SK-N-SH treated with all-trans-retinoic acid at 6 μM for 48 hours (cell line): Measurements from ENCODE around the gene KRTAP1-3.

Experiments
- ATAC-seq: fragments of 200-7000 bp; cut with Tn5 transposase; 3 replicates; pipeline ENCODE4 v1.9.1; 2020; ENCODE audit warnings: mild to moderate bottlenecking, moderate library complexity
- BACH2 ChIP-seq: fragments of 250-450 bp; sonication (Bioruptor Pico); IDR thresholded peaks from 2 replicates; pipeline ENCODE4 v1.9.0; 2021; ENCODE audit warnings: mild to moderate bottlenecking, borderline replicate concordance
- CSDC2 ChIP-seq: fragments of 250-450 bp; sonication (Bioruptor Pico); IDR thresholded peaks from 2 replicates; pipeline ENCODE4 v1.5.0; 2020; ENCODE audit warnings: mild to moderate bottlenecking, moderate library complexity
- ESRRG ChIP-seq: fragments of 250-450 bp; sonication (Bioruptor Pico); IDR thresholded peaks from 2 replicates; pipeline ENCODE4 v1.6.1; 2021; ENCODE audit warnings: mild to moderate bottlenecking
- GLIS3 ChIP-seq: fragments of 250-450 bp; sonication (Bioruptor Pico); IDR thresholded peaks from 2 replicates; pipeline ENCODE4 v1.5.0; 2020; ENCODE audit warnings: mild to moderate bottlenecking, moderate library complexity
- ISL1 ChIP-seq: fragments of 250-450 bp; sonication (Bioruptor Pico); IDR thresholded peaks from 2 replicates; pipeline ENCODE4 v2.1.2; 2022; ENCODE audit warnings: mild to moderate bottlenecking, moderate library complexity
- OSR1 ChIP-seq: fragments of 250-450 bp; sonication (Bioruptor Pico); IDR thresholded peaks from 2 replicates; pipeline ENCODE4 v1.8.0; 2022; ENCODE audit warnings: moderate library complexity, mild to moderate bottlenecking, inconsistent platforms
- PPARA ChIP-seq: fragments of 250-450 bp; sonication (Bioruptor Pico); IDR thresholded peaks from 2 replicates; pipeline ENCODE4 v1.5.0; 2020; ENCODE audit warnings: mild to moderate bottlenecking, borderline replicate concordance
- RARB ChIP-seq: fragments of 250-450 bp; sonication (Bioruptor Pico); IDR thresholded peaks from 2 replicates; pipeline ENCODE4 v1.8.0; 2021; ENCODE audit warnings: mild to moderate bottlenecking, moderate library complexity
- SNAI2 ChIP-seq: fragments of 250-450 bp; sonication (Bioruptor Pico); IDR thresholded peaks from 2 replicates; pipeline ENCODE4 v1.5.0; 2020; ENCODE audit warnings: mild to moderate bottlenecking, moderate library complexity
- TCF4 ChIP-seq: fragments of 250-450 bp; sonication (Bioruptor Pico); IDR thresholded peaks from 2 replicates; pipeline ENCODE4 v1.8.0; 2021; ENCODE audit warnings: mild to moderate bottlenecking, moderate library complexity, borderline replicate concordance
- TOX ChIP-seq: fragments of 250-450 bp; sonication (Bioruptor Pico); IDR thresholded peaks from 2 replicates; pipeline ENCODE4 v1.8.0; 2021; ENCODE audit warnings: mild to moderate bottlenecking, moderate library complexity, borderline replicate concordance
- ZC3H10 ChIP-seq: fragments of 250-450 bp; sonication (Bioruptor Pico); IDR thresholded peaks from 2 replicates; pipeline ENCODE4 v1.5.1; 2021; ENCODE audit warnings: mild to moderate bottlenecking, moderate library complexity
- ZFP3 ChIP-seq: fragments of 250-450 bp; sonication (Bioruptor Pico); IDR thresholded peaks from 2 replicates; pipeline ENCODE4 v1.5.0; 2020; ENCODE audit warnings: mild to moderate bottlenecking, moderate library complexity
- ZFP30 ChIP-seq: fragments of 450-650 bp; formaldehyde crosslinking; IDR thresholded peaks from 2 replicates; pipeline ENCODE4 v1.5.0; 2022; ENCODE audit warnings: mild to moderate bottlenecking, moderate library complexity
- ZNF565 ChIP-seq: fragments of 450-650 bp; formaldehyde crosslinking; conservative IDR thresholded peaks from 2 replicates; pipeline ENCODE4 v1.5.0; 2020; ENCODE audit warnings: low read depth, mild to moderate bottlenecking, moderate library complexity
- ZNF70 ChIP-seq: fragments of 450-650 bp; formaldehyde crosslinking; IDR thresholded peaks from 2 replicates; pipeline ENCODE4 v1.5.0; 2020; ENCODE audit warnings: mild to moderate bottlenecking, moderate library complexity
- ZNF8 ChIP-seq: fragments of 450-650 bp; formaldehyde crosslinking; IDR thresholded peaks from 2 replicates; pipeline ENCODE4 v1.5.0; 2020; ENCODE audit warnings: mild to moderate bottlenecking, moderate library complexity
- TF ChIP-seq, protein P1 (sequence below): fragments of 250-450 bp; sonication (Bioruptor Pico); IDR thresholded peaks from 2 replicates; pipeline ENCODE4 v1.5.0; 2020; ENCODE audit warnings: mild to moderate bottlenecking, moderate library complexity
- TF ChIP-seq, protein P2 (sequence below): fragments of 250-450 bp; sonication (Bioruptor Pico); IDR thresholded peaks from 2 replicates; pipeline ENCODE4 v1.8.0; 2020; ENCODE audit warnings: mild to moderate bottlenecking, moderate library complexity, borderline replicate concordance
- TF ChIP-seq, protein P3 (sequence below): fragments of 250-450 bp; sonication (Bioruptor Pico); IDR thresholded peaks from 2 replicates; pipeline ENCODE4 v1.8.0; 2021; ENCODE audit warnings: low read depth, mild to moderate bottlenecking, moderate library complexity, borderline replicate concordance
- TF ChIP-seq, protein P4 (sequence below): fragments of 250-450 bp; sonication (Bioruptor Pico); IDR thresholded peaks from 2 replicates; pipeline ENCODE4 v1.5.1; 2020; ENCODE audit warnings: low read depth, mild to moderate bottlenecking, moderate library complexity

Gene KRTAP1-3

DNA sequence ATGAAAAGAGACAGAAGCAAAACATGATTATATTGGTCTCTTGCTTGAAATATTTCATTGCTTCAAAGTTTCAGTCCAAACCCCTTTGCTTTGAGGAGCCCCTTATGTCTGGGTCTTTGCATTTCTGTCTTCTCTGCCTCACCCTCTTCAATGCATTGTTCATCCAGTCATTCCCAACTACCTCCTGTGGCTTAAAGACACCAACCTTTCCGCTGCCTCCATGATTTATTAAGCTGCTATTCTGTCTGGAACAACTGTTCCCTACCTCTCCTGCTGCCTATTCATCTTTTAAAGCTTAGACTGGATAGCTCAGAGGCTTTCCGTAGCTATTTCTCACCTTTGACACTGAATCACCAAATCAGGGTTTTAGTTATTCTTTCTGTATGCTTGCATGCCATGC is 37.3 kb downstream of the KRTAP1-3 start (continued):
- TF ChIP-seq, protein P1, sequence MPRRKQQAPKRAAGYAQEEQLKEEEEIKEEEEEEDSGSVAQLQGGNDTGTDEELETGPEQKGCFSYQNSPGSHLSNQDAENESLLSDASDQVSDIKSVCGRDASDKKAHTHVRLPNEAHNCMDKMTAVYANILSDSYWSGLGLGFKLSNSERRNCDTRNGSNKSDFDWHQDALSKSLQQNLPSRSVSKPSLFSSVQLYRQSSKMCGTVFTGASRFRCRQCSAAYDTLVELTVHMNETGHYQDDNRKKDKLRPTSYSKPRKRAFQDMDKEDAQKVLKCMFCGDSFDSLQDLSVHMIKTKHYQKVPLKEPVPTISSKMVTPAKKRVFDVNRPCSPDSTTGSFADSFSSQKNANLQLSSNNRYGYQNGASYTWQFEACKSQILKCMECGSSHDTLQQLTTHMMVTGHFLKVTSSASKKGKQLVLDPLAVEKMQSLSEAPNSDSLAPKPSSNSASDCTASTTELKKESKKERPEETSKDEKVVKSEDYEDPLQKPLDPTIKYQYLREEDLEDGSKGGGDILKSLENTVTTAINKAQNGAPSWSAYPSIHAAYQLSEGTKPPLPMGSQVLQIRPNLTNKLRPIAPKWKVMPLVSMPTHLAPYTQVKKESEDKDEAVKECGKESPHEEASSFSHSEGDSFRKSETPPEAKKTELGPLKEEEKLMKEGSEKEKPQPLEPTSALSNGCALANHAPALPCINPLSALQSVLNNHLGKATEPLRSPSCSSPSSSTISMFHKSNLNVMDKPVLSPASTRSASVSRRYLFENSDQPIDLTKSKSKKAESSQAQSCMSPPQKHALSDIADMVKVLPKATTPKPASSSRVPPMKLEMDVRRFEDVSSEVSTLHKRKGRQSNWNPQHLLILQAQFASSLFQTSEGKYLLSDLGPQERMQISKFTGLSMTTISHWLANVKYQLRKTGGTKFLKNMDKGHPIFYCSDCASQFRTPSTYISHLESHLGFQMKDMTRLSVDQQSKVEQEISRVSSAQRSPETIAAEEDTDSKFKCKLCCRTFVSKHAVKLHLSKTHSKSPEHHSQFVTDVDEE (CRISPR knock-in tag), result no peak
- TF ChIP-seq GLIS3 (no peak), ZNF565 (no peak), TOX (CRISPR knock-in tag) (no peak), ZFP30 (CRISPR knock-in tag) (no peak), ZC3H10 (CRISPR knock-in tag) (no peak), ZNF8 (CRISPR knock-in tag) (no peak), BACH2 (CRISPR knock-in tag) (no peak), ZFP3 (CRISPR knock-in tag) (no peak)

DNA sequence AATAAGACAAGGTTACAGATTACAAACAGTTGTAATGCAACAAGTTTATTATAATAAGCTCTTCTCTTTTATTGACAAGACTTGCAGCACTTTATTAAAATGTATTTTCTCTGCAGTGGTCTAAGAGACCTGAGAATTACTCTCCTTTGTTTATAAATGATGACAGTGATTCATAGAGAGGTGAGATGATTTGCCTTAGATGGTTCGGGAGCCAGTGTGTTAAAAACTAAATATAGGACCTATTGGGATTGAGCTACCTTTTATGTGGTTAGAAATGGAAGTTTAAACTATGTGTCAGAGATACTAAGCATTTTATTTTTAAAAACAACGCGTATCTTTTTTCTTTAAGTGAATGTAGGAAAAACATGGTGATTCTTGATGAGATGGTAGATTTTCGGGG is 37.8 kb downstream of the KRTAP1-3 start:
- no peak for TF ChIP-seq ZC3H10 (CRISPR knock-in tag)
- TF ChIP-seq OSR1 (CRISPR knock-in tag), result no peak
- no peak for TF ChIP-seq TCF4
- no peak for TF ChIP-seq ESRRG (CRISPR knock-in tag)
- TF ChIP-seq PPARA (CRISPR knock-in tag), result no peak
- no peak for ATAC-seq

DNA sequence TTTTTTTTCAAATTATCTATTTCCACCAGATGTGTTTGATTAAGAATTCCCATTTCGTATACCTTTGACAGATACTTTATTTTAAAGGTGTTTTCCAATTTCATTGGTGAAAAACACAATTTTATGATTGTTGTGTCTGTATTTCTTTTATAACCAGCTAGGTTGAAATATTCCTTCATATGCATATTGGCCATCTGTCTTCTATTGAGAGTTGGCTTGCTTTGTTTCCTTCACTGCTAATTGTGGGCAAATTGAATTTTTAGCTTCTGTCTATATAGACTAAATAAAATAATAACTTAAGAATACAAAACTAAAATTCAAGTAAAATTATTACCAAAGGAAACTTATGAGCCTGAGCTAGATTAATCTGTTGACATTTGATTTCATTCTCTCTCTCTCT is 39.6 kb downstream of the KRTAP1-3 start:
- TF ChIP-seq TOX (CRISPR knock-in tag) (no peak), ZC3H10 (CRISPR knock-in tag) (no peak)
- no peak for ATAC-seq

DNA sequence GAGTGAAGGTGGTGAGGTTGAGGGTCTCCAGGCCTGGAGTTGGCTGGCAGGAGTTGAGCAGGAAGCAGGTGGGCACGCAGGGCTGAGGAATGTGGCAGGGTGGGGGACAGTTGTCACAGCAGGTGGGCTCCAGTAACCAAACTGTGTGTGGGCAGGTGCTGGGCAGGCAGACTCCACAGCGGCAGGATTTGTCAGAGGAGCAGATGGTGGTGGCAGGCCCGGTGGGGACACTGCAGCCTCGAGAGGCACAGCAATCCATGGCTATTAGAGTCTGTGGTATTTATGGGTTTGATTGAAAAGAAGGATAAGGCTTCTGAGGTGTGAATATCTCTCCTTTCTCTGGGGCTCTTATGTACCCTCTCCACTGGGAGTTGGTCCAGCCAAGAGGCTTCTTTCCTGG is 40.8 kb downstream of the KRTAP1-3 start, which contains the start of gene KRTAP3-3:
Gene KRTAP3-3 (minus strand): TSS at position 326 of the 400 bp plus-strand sequence. CDS start 67 bp downstream, at position 259.
- TF ChIP-seq CSDC2 (CRISPR knock-in tag), result no peak
- TF ChIP-seq GLIS3, result no peak
- TF ChIP-seq ZNF8 (CRISPR knock-in tag), result no peak
- TF ChIP-seq, protein P2, sequence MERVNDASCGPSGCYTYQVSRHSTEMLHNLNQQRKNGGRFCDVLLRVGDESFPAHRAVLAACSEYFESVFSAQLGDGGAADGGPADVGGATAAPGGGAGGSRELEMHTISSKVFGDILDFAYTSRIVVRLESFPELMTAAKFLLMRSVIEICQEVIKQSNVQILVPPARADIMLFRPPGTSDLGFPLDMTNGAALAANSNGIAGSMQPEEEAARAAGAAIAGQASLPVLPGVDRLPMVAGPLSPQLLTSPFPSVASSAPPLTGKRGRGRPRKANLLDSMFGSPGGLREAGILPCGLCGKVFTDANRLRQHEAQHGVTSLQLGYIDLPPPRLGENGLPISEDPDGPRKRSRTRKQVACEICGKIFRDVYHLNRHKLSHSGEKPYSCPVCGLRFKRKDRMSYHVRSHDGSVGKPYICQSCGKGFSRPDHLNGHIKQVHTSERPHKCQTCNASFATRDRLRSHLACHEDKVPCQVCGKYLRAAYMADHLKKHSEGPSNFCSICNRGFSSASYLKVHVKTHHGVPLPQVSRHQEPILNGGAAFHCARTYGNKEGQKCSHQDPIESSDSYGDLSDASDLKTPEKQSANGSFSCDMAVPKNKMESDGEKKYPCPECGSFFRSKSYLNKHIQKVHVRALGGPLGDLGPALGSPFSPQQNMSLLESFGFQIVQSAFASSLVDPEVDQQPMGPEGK, result no peak
- TF ChIP-seq ZNF565, result no peak
- no peak for TF ChIP-seq ISL1 (CRISPR knock-in tag)
- TF ChIP-seq TOX (CRISPR knock-in tag), result no peak
- no peak for TF ChIP-seq OSR1 (CRISPR knock-in tag)
- TF ChIP-seq ZNF70 (CRISPR knock-in tag), result no peak
- TF ChIP-seq TCF4, result no peak
- no peak for TF ChIP-seq RARB (CRISPR knock-in tag)
- TF ChIP-seq ZFP30 (CRISPR knock-in tag), result no peak
- TF ChIP-seq ZC3H10 (CRISPR knock-in tag), result no peak
- no peak for TF ChIP-seq SNAI2 (CRISPR knock-in tag)
- TF ChIP-seq, protein P3, sequence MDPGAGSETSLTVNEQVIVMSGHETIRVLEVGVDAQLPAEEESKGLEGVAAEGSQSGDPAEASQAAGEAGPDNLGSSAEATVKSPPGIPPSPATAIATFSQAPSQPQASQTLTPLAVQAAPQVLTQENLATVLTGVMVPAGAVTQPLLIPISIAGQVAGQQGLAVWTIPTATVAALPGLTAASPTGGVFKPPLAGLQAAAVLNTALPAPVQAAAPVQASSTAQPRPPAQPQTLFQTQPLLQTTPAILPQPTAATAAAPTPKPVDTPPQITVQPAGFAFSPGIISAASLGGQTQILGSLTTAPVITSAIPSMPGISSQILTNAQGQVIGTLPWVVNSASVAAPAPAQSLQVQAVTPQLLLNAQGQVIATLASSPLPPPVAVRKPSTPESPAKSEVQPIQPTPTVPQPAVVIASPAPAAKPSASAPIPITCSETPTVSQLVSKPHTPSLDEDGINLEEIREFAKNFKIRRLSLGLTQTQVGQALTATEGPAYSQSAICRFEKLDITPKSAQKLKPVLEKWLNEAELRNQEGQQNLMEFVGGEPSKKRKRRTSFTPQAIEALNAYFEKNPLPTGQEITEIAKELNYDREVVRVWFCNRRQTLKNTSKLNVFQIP, result no peak
- no peak for TF ChIP-seq BACH2 (CRISPR knock-in tag)
- TF ChIP-seq, protein P4, sequence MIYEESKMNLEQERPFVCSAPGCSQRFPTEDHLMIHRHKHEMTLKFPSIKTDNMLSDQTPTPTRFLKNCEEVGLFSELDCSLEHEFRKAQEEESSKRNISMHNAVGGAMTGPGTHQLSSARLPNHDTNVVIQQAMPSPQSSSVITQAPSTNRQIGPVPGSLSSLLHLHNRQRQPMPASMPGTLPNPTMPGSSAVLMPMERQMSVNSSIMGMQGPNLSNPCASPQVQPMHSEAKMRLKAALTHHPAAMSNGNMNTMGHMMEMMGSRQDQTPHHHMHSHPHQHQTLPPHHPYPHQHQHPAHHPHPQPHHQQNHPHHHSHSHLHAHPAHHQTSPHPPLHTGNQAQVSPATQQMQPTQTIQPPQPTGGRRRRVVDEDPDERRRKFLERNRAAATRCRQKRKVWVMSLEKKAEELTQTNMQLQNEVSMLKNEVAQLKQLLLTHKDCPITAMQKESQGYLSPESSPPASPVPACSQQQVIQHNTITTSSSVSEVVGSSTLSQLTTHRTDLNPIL (CRISPR knock-in tag), result no peak
- TF ChIP-seq, protein P1 (CRISPR knock-in tag), result no peak
- TF ChIP-seq, all 23 proteins: peak for 0
- ATAC-seq, result no peak
